HuH-7 (cell line): ENCODE results near the gene AKNA.

ENCODE experiments used
- DNase-seq: peaks from one replicate; pipeline ENCODE4 v3.0.0; 2011; ENCODE audit warnings: low spot score

The AKNA gene

GRCh38 chr9:114285166-114285867 is 102.5 kb downstream of the AKNA start:
- no peak for DNase-seq

GRCh38 chr9:114284316-114285060 is 103.3 kb downstream of the AKNA start:
- DNase-seq, result no peak
